A673 (cell line): ENCODE results near the gene LIMS2. TPM values are rescaled to one million over a fixed set of nuclear protein-coding genes. Genes with fewer than 3 reads are reported as not detected.
A peak's percentile ranks its signal among the peaks of the same experiment; 100 is the strongest.

Source experiments
- BruUV-seq: library from RNA; stranded (reverse); fragments of 400-500 nt; replicated peaks from 2 replicates; lab custom pipeline; 2021; lab: Mats Ljungman, UMichigan
- CTCF ChIA-PET: fragments of 300-600 bp; sonication (Branson Sonifier 250); formaldehyde crosslinking; loops from one replicate; lab custom pipeline; 2022; ENCODE audit warnings: antibody characterized with exemption; lab: Charles Lee
- POLR2A ChIA-PET: fragments of 300-600 bp; sonication (Branson Sonifier 250); formaldehyde crosslinking; loops from one replicate; lab custom pipeline; 2022; ENCODE audit warnings: antibody characterized with exemption; ENCODE audit not compliant: low non-redundant PET; lab: Charles Lee
- DNase-seq: peaks from one replicate; pipeline ENCODE4 v3.0.0-alpha.2; 2015; ENCODE audit warnings: low spot score
- H3K27ac ChIP-seq: fragments of 200-600 bp; sonication (generic); 2 replicates; pipeline ENCODE4 v1.5.1; 2016; ENCODE audit warnings: mixed run types, low read depth, mild to moderate bottlenecking, mixed read lengths, antibody characterized with exemption, low read length; ENCODE audit not compliant: poor library complexity, severe bottlenecking
- H3K27me3 ChIP-seq: fragments of 200-600 bp; sonication (generic); replicated peaks from 2 replicates; pipeline ENCODE4 v1.6.1; 2017; ENCODE audit warnings: mixed run types, low read depth, mild to moderate bottlenecking, mixed read lengths, antibody characterized with exemption, low read length; ENCODE audit not compliant: insufficient read depth, poor library complexity
- H3K36me3 ChIP-seq: fragments of 200-600 bp; sonication (generic); 2 replicates; pipeline ENCODE4 v1.6.1; 2016; ENCODE audit warnings: mixed run types, mild to moderate bottlenecking, mixed read lengths, antibody characterized with exemption, low read length; ENCODE audit not compliant: insufficient read depth, poor library complexity, severe bottlenecking
- H3K4me1 ChIP-seq: fragments of 200-600 bp; sonication (generic); 2 replicates; pipeline ENCODE4 v1.6.1; 2017; ENCODE audit warnings: mixed run types, mild to moderate bottlenecking, mixed read lengths, antibody characterized with exemption, low read length; ENCODE audit not compliant: insufficient read depth, poor library complexity, severe bottlenecking
- H3K4me3 ChIP-seq: fragments of 200-600 bp; sonication (generic); 2 replicates; pipeline ENCODE4 v1.5.1; 2016; ENCODE audit warnings: low read depth, mixed run types, mild to moderate bottlenecking, mixed read lengths, low read length; ENCODE audit not compliant: poor library complexity, severe bottlenecking
- H3K9me3 ChIP-seq: fragments of 200-600 bp; sonication (generic); 2 replicates; pipeline ENCODE4 v1.6.1; 2016; ENCODE audit warnings: mixed run types, low read depth, mild to moderate bottlenecking, mixed read lengths, antibody characterized with exemption, low read length; ENCODE audit not compliant: poor library complexity, severe bottlenecking
- EZH2 ChIP-seq: fragments of 200-600 bp; sonication (generic); IDR thresholded peaks from 2 replicates; pipeline ENCODE4 v1.6.1; 2017; ENCODE audit warnings: borderline replicate concordance, low read depth, mild to moderate bottlenecking, mixed read lengths, antibody characterized with exemption, low read length; ENCODE audit not compliant: poor library complexity, severe bottlenecking
- intact Hi-C: fragments of 100-400 bp; cut with micrococcal nuclease; formaldehyde crosslinking; loops from one replicate; pipeline ENCODE4 v1.10.0; 2022; ENCODE audit not compliant: unreplicated experiment
- total RNA-seq: library from RNA; stranded (reverse); gene quantifications from 2 replicates; pipeline ENCODE4 v1.2.3, GENCODE V29; 2021
- TF ChIP-seq, protein P1 (sequence below): fragments of 300-800, 200-600 bp; sonication (generic); conservative IDR thresholded peaks from 2 replicates; pipeline ENCODE4 v1.5.1; 2017; ENCODE audit warnings: low read depth, mild to moderate bottlenecking, antibody characterized with exemption, low read length, moderate library complexity, mixed read lengths

LIMS2 gene
- total RNA-seq, 1 experiment from 2014 or later = 1.2 TPM

DNA sequence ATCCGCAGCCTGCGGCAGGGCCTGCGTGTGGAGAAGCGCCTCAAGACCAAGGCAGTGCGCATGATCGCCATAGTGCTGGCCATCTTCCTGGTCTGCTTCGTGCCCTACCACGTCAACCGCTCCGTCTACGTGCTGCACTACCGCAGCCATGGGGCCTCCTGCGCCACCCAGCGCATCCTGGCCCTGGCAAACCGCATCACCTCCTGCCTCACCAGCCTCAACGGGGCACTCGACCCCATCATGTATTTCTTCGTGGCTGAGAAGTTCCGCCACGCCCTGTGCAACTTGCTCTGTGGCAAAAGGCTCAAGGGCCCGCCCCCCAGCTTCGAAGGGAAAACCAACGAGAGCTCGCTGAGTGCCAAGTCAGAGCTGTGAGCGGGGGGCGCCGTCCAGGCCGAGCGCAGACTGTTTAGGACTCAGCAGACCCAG lies 23.9 kb downstream of the LIMS2 start:
- no peak for DNase-seq
- Histone ChIP-seq H3K9me3 (no peaks in the 10 kb centered on the region), H3K4me1 (peaks cover 5% of the 10 kb centered on the region), H3K27me3 (no peaks in the 10 kb centered on the region), H3K27ac (no peak overlapping the region), H3K4me3 (no peak overlapping the region), H3K36me3 (no peaks in the 10 kb centered on the region)
- POLR2A ChIA-PET = no interaction called here
- no TSS peak for BruUV-seq
- CTCF ChIA-PET = no interaction called here
- TF ChIP-seq EZH2 = no peak
- TF ChIP-seq, protein P1, sequence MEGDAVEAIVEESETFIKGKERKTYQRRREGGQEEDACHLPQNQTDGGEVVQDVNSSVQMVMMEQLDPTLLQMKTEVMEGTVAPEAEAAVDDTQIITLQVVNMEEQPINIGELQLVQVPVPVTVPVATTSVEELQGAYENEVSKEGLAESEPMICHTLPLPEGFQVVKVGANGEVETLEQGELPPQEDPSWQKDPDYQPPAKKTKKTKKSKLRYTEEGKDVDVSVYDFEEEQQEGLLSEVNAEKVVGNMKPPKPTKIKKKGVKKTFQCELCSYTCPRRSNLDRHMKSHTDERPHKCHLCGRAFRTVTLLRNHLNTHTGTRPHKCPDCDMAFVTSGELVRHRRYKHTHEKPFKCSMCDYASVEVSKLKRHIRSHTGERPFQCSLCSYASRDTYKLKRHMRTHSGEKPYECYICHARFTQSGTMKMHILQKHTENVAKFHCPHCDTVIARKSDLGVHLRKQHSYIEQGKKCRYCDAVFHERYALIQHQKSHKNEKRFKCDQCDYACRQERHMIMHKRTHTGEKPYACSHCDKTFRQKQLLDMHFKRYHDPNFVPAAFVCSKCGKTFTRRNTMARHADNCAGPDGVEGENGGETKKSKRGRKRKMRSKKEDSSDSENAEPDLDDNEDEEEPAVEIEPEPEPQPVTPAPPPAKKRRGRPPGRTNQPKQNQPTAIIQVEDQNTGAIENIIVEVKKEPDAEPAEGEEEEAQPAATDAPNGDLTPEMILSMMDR = no peak
- intact Hi-C loops = no loop called here

DNA sequence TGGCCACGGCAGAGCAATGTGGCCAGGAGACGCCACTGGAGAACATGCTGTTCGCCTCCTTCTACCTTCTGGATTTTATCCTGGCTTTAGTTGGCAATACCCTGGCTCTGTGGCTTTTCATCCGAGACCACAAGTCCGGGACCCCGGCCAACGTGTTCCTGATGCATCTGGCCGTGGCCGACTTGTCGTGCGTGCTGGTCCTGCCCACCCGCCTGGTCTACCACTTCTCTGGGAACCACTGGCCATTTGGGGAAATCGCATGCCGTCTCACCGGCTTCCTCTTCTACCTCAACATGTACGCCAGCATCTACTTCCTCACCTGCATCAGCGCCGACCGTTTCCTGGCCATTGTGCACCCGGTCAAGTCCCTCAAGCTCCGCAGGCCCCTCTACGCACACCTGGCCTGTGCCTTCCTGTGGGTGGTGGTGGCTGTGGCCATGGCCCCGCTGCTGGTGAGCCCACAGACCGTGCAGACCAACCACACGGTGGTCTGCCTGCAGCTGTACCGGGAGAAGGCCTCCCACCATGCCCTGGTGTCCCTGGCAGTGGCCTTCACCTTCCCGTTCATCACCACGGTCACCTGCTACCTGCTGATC lies 24.4 kb downstream of the LIMS2 start:
- Histone ChIP-seq H3K4me1 (peaks cover 5% of the 10 kb centered on the region), H3K27ac (no peak overlapping the region)
- POLR2A ChIA-PET = no interaction called here

DNA sequence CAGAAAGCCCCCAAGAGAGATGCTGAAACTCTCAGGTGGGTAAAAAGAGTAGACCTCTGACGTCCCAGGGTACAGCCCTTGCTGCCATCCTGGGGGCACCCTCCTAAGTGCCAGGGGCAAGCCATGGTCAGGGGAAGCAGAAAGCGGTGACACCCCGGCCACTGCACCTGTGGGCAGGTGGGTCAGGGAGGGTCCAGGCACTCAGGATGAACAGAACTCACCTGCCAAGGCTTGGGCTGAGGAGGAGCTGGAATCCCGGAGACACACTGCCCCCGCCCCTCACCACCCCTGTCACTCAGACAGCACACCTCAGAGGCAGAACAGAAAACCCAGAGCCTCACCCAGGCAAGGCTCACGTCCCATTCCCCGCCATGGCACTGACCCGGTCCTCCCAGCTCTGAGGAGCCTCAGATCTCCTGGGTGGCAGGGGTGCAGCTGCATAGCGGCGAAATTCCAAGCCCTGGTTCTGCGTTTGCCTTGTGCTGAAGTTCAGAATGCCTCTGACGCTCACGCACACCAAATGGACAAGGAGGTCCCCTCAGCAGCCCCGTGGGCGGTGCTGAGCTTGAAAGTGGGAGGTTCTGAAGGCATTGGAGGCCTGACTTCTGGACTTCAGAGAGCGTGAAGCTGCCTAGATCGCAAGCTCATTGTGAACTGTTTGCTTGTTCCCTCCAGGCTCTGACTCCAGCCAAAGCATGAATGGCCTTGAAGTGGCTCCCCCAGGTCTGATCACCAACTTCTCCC lies 25.1 kb downstream of the LIMS2 start:
- DNase-seq = no peak
- H3K4me3 ChIP-seq = no peak overlapping the region
- no TSS peak for BruUV-seq
- intact Hi-C loops = no loop called here
- no peak for TF ChIP-seq EZH2
- TF ChIP-seq, protein P1 = peak; percentile 24; the same call in 1 of the 2 replicates
- H3K36me3 ChIP-seq = no peaks in the 10 kb centered on the region
- H3K9me3 ChIP-seq = no peaks in the 10 kb centered on the region
- ChIA-PET POLR2A (interaction anchor here (0.7 kb wide), 1 partner anchor 59 kb away, joined by 3 read pairs; no protein-coding TSS in a partner anchor), CTCF (interaction anchor here (0.5 to 3.4 kb wide), 5 partner anchors 10 to 453 kb away, joined by 5 to 29 read pairs (median 6); no protein-coding TSS in a partner anchor)
- H3K27me3 ChIP-seq = no peaks in the 10 kb centered on the region
- peaks cover 5% of the 10 kb centered on the region for H3K4me1 ChIP-seq
- no peak overlapping the region for H3K27ac ChIP-seq

More for the DNA sequence above, 24.4 kb downstream of the LIMS2 start:
- no peak for DNase-seq
- intact Hi-C loops = no loop called here
- no peaks in the 10 kb centered on the region for H3K36me3 ChIP-seq
- TF ChIP-seq, protein P1 = no peak
- TF ChIP-seq EZH2 = no peak
- H3K27me3 ChIP-seq = no peaks in the 10 kb centered on the region
- no peak overlapping the region for H3K4me3 ChIP-seq
- CTCF ChIA-PET = interaction anchor here (1.5 to 3.4 kb wide), 2 partner anchors 59 to 454 kb away, joined by 9 to 29 read pairs; no protein-coding TSS in a partner anchor
- BruUV-seq = no TSS peak
- H3K9me3 ChIP-seq = no peaks in the 10 kb centered on the region
